ENCODE results near the gene GLTPD2.

DNA sequence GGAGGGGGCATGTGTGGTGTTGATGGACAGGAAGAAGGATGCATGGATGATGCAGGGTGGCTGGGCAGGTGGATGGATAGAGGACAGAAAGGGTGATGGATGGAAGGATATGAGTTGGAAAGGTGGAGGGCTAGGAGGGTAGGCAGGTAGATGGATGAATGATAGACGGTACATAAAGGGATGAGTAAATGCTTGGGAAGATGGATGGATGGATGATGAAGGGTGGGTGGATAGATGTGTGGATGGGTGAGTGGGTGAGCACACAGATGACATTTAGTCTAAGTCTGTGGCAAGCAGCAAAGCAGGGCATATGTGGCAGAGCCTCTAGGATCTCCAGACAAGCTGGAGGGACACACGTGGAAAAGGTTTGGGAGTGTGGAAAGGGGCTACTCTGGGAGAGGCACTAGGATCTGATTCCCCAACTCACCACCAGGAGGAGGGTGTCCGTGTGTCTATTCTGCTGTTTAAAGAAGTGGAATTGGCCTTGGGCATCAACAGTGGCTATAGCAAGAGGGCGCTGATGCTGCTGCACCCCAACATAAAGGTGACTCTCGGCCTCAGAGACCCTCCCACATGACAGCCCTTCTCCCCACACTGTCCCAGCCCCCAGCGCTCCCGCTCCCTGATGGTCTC, 26.4 kb downstream of the GLTPD2 start:
- TF ChIP-seq POLR2AphosphoS5 (IDR thresholded peaks at IDR 0.05; ENCODE audit: low read depth, low read length) (no peak), SPI1 (IDR thresholded peaks at IDR 0.05; ENCODE audit: low read depth, low read length) (no peak), POLR2A (IDR thresholded peaks at IDR 0.05; ENCODE audit: low read depth, low read length) (no peak), TAF1 (IDR thresholded peaks at IDR 0.05; ENCODE audit: low read depth, low read length) (no peak)
